ENCODE results near the gene SLC22A13. TPM values are rescaled to one million over a fixed set of nuclear protein-coding genes. Genes with fewer than 3 reads are reported as not detected.
A peak's percentile ranks its signal among the peaks of the same experiment; 100 is the strongest.

SLC22A13 gene
- total and polyA plus RNA-seq, 2 of the 4 experiments (the other 2 are of a cell fraction) = under 0.01 to 0.22 TPM

GRCh38 chr3:38284756-38285150 lies 19.1 kb downstream of the SLC22A13 start:
- H4K5ac ChIP-seq (ENCODE audit: low read depth, low read length) = no peak overlapping the region
- no peak overlapping the region for H3K56ac ChIP-seq (ENCODE audit: extremely low read depth, insufficient read depth, low read length)
- ChIA-PET CTCF (no interaction called here), POLR2A (ENCODE audit: unreplicated experiment) (no interaction called here)
- no peak for TF ChIP-seq NFE2L2 (IDR thresholded peaks at IDR 0.05; ENCODE audit: low read depth, low read length)
- TF ChIP-seq RCOR1 (IDR thresholded peaks at IDR 0.05; ENCODE audit: insufficient replicate concordance, low read length) = no peak
- no peak for TF ChIP-seq MAFK (IDR thresholded peaks at IDR 0.05; ENCODE audit: low read depth, low read length)
- TF ChIP-seq FOS (IDR thresholded peaks at IDR 0.05; ENCODE audit: low read depth, low read length) = no peak
- no peak for TF ChIP-seq RAD21 (IDR thresholded peaks at IDR 0.05; ENCODE audit: low read length)
- TF ChIP-seq ELK1 (IDR thresholded peaks at IDR 0.05; ENCODE audit: borderline replicate concordance, low read depth, low read length) = no peak
- no peak for TF ChIP-seq BHLHE40 (IDR thresholded peaks at IDR 0.05; ENCODE audit: low read depth, low read length)
- TF ChIP-seq CHD1 (IDR thresholded peaks at IDR 0.05; ENCODE audit: low read depth, low read length) = no peak
- TF ChIP-seq CTCF (conservative IDR thresholded peaks at IDR 0.05; ENCODE audit: low read depth, low read length) = no peak
- TF ChIP-seq RFX5 (IDR thresholded peaks at IDR 0.05; ENCODE audit: low read depth, low read length) = no peak
- TF ChIP-seq MAZ (IDR thresholded peaks at IDR 0.05; ENCODE audit: borderline replicate concordance, low read depth, low read length) = no peak
- TF ChIP-seq MXI1 (IDR thresholded peaks at IDR 0.05; ENCODE audit: borderline replicate concordance, low read depth, low read length) = no peak
- no peak for TF ChIP-seq CEBPB (IDR thresholded peaks at IDR 0.05; ENCODE audit: low read depth, low read length)
- no peak for TF ChIP-seq POLR2A (IDR thresholded peaks at IDR 0.05; ENCODE audit: low read depth, low read length)
- TF ChIP-seq SMC3 (IDR thresholded peaks at IDR 0.05; ENCODE audit: low read depth, low read length) = no peak
- TF ChIP-seq USF2 (IDR thresholded peaks at IDR 0.05; ENCODE audit: low read depth, low read length) = no peak
- H2AK5ac ChIP-seq (ENCODE audit: low read depth, low read length) = no peak overlapping the region
- H2AFZ ChIP-seq (replicated peaks; ENCODE audit: low read length, poor library complexity) = no peak overlapping the region
- no peaks in the 10 kb centered on the region for H3K9me3 ChIP-seq (ENCODE audit: control insufficient read depth, insufficient read depth, low read length)
- no peak overlapping the region for H3K18ac ChIP-seq (ENCODE audit: low read depth, low read length)
- BruUV-seq (replicated peaks) = no TSS peak
- no peak overlapping the region for H2BK120ac ChIP-seq (ENCODE audit: low read depth, low read length)
- no peak overlapping the region for H2BK15ac ChIP-seq (ENCODE audit: low read depth, low read length)
- H3K9me1 ChIP-seq (ENCODE audit: insufficient read depth, low read length) = no peaks in the 10 kb centered on the region
- dilution Hi-C loops (cut with HindIII; ENCODE audit: low sequenced_read_pairs, unreplicated experiment) (no loop called here), in situ Hi-C loops (cut with MboI; ENCODE audit: low sequenced_read_pairs) (no loop called here), intact Hi-C loops (cut with micrococcal nuclease) (no loop called here)
- H4K91ac ChIP-seq (ENCODE audit: insufficient read depth, low read depth, low read length) = no peak overlapping the region
- H3K4me2 ChIP-seq (ENCODE audit: low read depth, low read length) = no peak overlapping the region
- no peaks in the 10 kb centered on the region for H3K4me1 ChIP-seq (ENCODE audit: control insufficient read depth, insufficient read depth, low read length)
- H3K4ac ChIP-seq (ENCODE audit: low read depth, low read length) = no peak overlapping the region
- no peak overlapping the region for H4K8ac ChIP-seq (ENCODE audit: low read depth in 2 of 2, low read length in 2 of 2)
- H3K14ac ChIP-seq (replicated peaks; ENCODE audit: low read depth, low read length) = no peak overlapping the region
- no peak overlapping the region for H3K4me3 ChIP-seq (ENCODE audit: insufficient read depth, low read depth, low read length)
- ATAC-seq (ENCODE audit: low read depth) (no peak; the same call in 1 of the 2 replicates), DNase-seq (peak; percentile 36)
- no peak overlapping the region for H3K23ac ChIP-seq (ENCODE audit: low read depth, low read length)
- H3K79me1 ChIP-seq (ENCODE audit: low read depth in 1 of 2, low read length in 2 of 2) = no peaks in the 10 kb centered on the region
- H3K27ac ChIP-seq (ENCODE audit: insufficient read depth, low read length) = no peak overlapping the region
- no peaks in the 10 kb centered on the region for H4K20me1 ChIP-seq (ENCODE audit: insufficient read depth, low read length)
- no peak overlapping the region for H2BK5ac ChIP-seq (ENCODE audit: low read depth, low read length, poor library complexity, severe bottlenecking)
- WGBS, 2 experiments (ENCODE audit: extremely low coverage in 2 of 2, insufficient read length in 1 of 2) = no CpG with 5 or more reads among the region's 6 CpGs
- no peak overlapping the region for H2BK20ac ChIP-seq (ENCODE audit: low read depth, low read length)
- H2AK9ac ChIP-seq (replicated peaks; ENCODE audit: low read depth, low read length, poor library complexity) = no peak overlapping the region
- H3K9ac ChIP-seq (ENCODE audit: low read depth, low read length) = no peak overlapping the region
- H3K36me3 ChIP-seq (ENCODE audit: control insufficient read depth, insufficient read depth, low read length) = no peaks in the 10 kb centered on the region
- no peaks in the 10 kb centered on the region for H3K27me3 ChIP-seq (ENCODE audit: control insufficient read depth, insufficient read depth, low read length)

Measured in IMR-90 (cell line).